ENCODE results near the gene NEK1. TPM values are rescaled to one million over a fixed set of nuclear protein-coding genes. Genes with fewer than 3 reads are reported as not detected.

The NEK1 gene
- total and polyA plus RNA-seq, 8 donors, result 1.2 to 28.6 (median 5.5) TPM

GRCh38 chr4:169399976-169400767 lies 212.2 kb downstream of the NEK1 start:
- DNase-seq, result no peak
- Histone ChIP-seq H3K36me3 (peaks cover 0 to 24% (median 12%) of the 10 kb centered on the region in 4 donors), H3K4me1 (peaks cover 0 to 3% (median 0%) of the 10 kb centered on the region in 4 donors), H3K9me3 (no peaks in the 10 kb centered on the region), H3K27ac (no peak overlapping the region), H3K4me3 (no peak overlapping the region), H3K27me3 (no peaks in the 10 kb centered on the region)
- intact Hi-C loops (cut with DNase I; ENCODE audit: low total_unique reads), result no loop called here
- no peak for TF ChIP-seq EP300 (IDR thresholded peaks at IDR 0.05)
- no peak for TF ChIP-seq POLR2AphosphoS5 (IDR thresholded peaks at IDR 0.05)
- no peak for TF ChIP-seq CTCF (IDR thresholded peaks at IDR 0.05)
- TF ChIP-seq POLR2A (IDR thresholded peaks at IDR 0.05), result no peak
- WGBS, 5 donors, result 82 to 95% (median 93%) methylated on average over 1 of the region's 1 CpG

GRCh38 chr4:169398316-169398715 lies 214.1 kb downstream of the NEK1 start:
- H3K27me3 ChIP-seq, result no peaks in the 10 kb centered on the region
- H3K36me3 ChIP-seq, result peaks cover 0 to 21% (median 10%) of the 10 kb centered on the region in 4 donors
- no peak overlapping the region for H3K4me3 ChIP-seq
- no peaks in the 10 kb centered on the region for H3K9me3 ChIP-seq
- peak in 1 of 2 donors; percentile 31 for DNase-seq
- H3K27ac ChIP-seq, result no peak overlapping the region
- peaks cover 0 to 3% (median 0%) of the 10 kb centered on the region in 4 donors for H3K4me1 ChIP-seq
- TF ChIP-seq CTCF (IDR thresholded peaks at IDR 0.05), result no peak
- no peak for TF ChIP-seq POLR2AphosphoS5 (IDR thresholded peaks at IDR 0.05)
- TF ChIP-seq POLR2A (IDR thresholded peaks at IDR 0.05), result no peak
- TF ChIP-seq EP300 (IDR thresholded peaks at IDR 0.05), result no peak
- intact Hi-C loops (cut with DNase I; ENCODE audit: low total_unique reads), result no loop called here

- TF ChIP-seq POLR2AphosphoS5 (IDR thresholded peaks at IDR 0.05) (no peak), CTCF (IDR thresholded peaks at IDR 0.05) (no peak), EP300 (IDR thresholded peaks at IDR 0.05) (no peak), POLR2A (IDR thresholded peaks at IDR 0.05) (no peak)
- Histone ChIP-seq H3K4me1 (peaks cover 0 to 3% (median 0%) of the 10 kb centered on the region in 4 donors), H3K27me3 (no peaks in the 10 kb centered on the region), H3K9me3 (no peaks in the 10 kb centered on the region), H3K36me3 (peaks cover 0 to 21% (median 10%) of the 10 kb centered on the region in 4 donors), H3K27ac (no peak overlapping the region), H3K4me3 (no peak overlapping the region)
- intact Hi-C loops (cut with DNase I; ENCODE audit: low total_unique reads), result no loop called here
- peak in 1 of 2 donors; percentile 70 for DNase-seq
- WGBS, 5 donors, result 75 to 94% (median 90%) methylated on average over 2 of the region's 2 CpGs
These were observed 214.6 kb downstream of the NEK1 start for GRCh38 chr4:169397762-169398161.

- DNase-seq, result no peak
- intact Hi-C loops (cut with DNase I; ENCODE audit: low total_unique reads), result no loop called here
- no peaks in the 10 kb centered on the region for H3K36me3 ChIP-seq
- no peaks in the 10 kb centered on the region for H3K27me3 ChIP-seq
- no peaks in the 10 kb centered on the region for H3K9me3 ChIP-seq
- TF ChIP-seq POLR2A (IDR thresholded peaks at IDR 0.05) (no peak), CTCF (IDR thresholded peaks at IDR 0.05) (no peak), EP300 (IDR thresholded peaks at IDR 0.05) (no peak), POLR2AphosphoS5 (IDR thresholded peaks at IDR 0.05) (no peak)
- H3K4me3 ChIP-seq, result no peak overlapping the region
- WGBS, 5 donors, result 62 to 84% (median 72%) methylated on average over 3 of the region's 3 CpGs
- no peak overlapping the region for H3K27ac ChIP-seq
- H3K4me1 ChIP-seq, result no peaks in the 10 kb centered on the region
These were observed 227.0 kb downstream of the NEK1 start for GRCh38 chr4:169385376-169385775.

Data from stomach (tissue), 9 donors.